ENCODE results near the gene MIEF1.

The MIEF1 gene

GRCh38 chr22:39563571-39564428, 61.7 kb downstream of the MIEF1 start:
- no peak for DNase-seq

GRCh38 chr22:39565414-39565944, 63.4 kb downstream of the MIEF1 start:
- no peak for DNase-seq

- DNase-seq: no peak
Measured at GRCh38 chr22:39567135-39567946, 65.3 kb downstream of the MIEF1 start.
